ENCODE data around the gene KCNJ12.

DNA sequence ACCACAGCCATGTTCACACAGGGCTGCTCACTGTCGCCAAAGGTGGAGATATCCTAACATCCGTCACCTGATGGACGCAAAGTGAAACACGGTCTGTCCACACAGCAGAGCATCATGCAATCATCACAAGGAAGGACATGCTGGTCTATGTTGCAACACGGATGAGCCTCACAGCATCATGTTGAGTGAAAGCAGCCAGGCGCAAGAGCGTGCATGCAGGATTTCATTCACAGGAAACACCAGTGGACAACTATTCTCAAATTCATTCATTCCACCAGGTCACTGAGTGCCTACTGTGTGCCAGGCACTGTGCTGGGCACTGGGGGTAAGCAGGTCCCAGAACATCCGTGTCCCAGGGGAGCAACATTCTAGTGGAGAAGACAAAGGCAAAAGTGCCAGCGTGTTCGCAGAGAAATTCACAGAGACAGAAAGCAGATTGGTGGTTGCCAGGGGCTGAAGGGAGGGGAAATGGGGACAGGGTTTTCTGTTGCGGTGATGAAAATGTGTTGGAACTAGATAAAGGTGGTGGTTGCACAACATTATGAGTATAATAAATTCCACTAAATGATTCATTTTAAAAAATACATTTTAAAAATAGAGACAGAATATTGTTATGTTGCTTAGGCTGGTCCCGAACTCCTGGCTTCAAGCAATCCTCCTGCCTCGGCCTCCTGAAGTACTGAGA lies 22.7 kb upstream of the KCNJ12 start:
- TF ChIP-seq, protein P1, sequence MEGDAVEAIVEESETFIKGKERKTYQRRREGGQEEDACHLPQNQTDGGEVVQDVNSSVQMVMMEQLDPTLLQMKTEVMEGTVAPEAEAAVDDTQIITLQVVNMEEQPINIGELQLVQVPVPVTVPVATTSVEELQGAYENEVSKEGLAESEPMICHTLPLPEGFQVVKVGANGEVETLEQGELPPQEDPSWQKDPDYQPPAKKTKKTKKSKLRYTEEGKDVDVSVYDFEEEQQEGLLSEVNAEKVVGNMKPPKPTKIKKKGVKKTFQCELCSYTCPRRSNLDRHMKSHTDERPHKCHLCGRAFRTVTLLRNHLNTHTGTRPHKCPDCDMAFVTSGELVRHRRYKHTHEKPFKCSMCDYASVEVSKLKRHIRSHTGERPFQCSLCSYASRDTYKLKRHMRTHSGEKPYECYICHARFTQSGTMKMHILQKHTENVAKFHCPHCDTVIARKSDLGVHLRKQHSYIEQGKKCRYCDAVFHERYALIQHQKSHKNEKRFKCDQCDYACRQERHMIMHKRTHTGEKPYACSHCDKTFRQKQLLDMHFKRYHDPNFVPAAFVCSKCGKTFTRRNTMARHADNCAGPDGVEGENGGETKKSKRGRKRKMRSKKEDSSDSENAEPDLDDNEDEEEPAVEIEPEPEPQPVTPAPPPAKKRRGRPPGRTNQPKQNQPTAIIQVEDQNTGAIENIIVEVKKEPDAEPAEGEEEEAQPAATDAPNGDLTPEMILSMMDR (IDR thresholded peaks at IDR 0.05 in 4 of 5, conservative IDR thresholded peaks at IDR 0.05 in 1 of 5) = no peak
- no peak for TF ChIP-seq POLR2A (IDR thresholded peaks at IDR 0.05)

Data from gastrocnemius medialis (tissue), 4 donors.